NCI-H1436 (cell line): ENCODE data around the gene ALDH1L1.
A peak's percentile ranks its signal among the peaks of the same experiment; 100 is the strongest.
"Not testable (repeated sequence)": the region's sequence is repeated elsewhere in the genome, so short reads cannot be mapped to it uniquely, and the experiment has no call there.

ENCODE experiments used
- DNase-seq: peaks from one replicate; lab custom pipeline; 2025; lab: John Stamatoyannopoulos, UW

ALDH1L1 gene

DNA sequence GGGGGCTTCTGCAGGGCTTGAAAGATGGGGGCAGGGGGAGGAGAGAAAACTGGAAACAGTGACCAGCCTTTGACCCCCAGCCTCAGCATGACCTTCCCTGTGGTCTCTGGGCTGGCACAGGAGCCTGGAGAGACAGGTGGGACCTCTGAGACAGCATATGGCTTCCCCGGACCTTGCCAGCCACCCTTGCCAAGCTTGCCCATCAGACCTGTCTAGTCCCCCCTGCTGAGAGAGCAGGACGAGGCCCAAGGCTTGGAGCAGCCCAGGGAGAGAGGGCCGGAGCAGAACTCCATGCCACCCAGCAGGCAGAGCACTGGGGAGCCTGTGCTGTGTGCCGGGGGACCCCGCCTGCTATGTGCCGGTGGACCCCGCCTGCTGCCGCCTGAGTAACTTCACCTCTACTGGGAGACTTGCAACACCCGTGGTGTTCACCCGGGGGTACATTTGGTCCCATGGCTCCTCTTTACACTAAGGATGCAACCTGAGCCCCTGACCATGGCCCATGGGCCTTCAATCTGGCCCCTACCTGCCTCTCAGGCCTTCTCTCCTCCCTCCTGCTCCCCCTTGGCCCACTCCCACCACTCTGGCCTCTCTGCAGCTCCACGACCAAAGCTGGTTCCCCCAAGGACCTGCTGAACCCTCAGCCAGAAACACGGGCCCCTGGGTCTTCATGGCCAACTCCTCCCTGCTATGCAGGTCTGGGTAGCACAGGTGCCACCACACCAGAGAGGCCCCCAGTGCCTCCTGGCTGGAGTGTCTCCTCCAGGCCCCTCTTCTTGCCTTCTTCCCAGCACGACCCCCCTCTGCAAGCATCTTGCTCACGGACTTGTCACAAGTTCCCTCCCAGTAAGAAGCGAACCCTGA, 75.4 kb downstream of the ALDH1L1 start:
- no peak for DNase-seq

DNA sequence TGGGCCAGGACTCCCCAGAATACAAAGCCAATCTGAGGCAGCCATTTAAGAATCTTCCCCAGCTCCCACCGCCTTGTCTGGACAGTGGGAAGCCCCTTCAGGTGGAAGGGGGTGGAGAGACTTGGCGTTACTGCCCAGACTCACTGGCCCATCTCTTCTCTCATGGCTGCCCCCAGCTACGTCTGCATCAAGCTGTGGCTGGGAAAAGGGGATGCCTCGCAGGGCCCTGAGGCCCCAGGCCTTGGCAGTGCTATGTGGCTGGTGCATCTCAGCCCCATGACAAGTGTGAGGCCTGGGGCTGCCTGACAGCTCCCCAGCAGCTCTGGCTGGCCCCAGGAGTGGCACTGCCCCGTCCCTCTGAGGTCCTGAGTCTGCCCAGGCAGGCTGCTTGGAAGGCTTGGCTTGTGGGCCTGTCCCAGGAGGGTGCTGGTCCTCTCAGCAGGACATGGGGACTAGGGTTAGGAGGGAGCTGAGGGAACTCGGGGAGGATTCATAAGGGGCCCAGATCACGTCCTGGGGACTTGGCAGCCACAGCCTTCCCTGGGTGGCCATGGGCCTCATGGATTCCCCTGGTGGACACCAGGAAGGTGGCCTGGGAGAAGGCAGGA, 76.3 kb downstream of the ALDH1L1 start:
- DNase-seq: no peak

DNA sequence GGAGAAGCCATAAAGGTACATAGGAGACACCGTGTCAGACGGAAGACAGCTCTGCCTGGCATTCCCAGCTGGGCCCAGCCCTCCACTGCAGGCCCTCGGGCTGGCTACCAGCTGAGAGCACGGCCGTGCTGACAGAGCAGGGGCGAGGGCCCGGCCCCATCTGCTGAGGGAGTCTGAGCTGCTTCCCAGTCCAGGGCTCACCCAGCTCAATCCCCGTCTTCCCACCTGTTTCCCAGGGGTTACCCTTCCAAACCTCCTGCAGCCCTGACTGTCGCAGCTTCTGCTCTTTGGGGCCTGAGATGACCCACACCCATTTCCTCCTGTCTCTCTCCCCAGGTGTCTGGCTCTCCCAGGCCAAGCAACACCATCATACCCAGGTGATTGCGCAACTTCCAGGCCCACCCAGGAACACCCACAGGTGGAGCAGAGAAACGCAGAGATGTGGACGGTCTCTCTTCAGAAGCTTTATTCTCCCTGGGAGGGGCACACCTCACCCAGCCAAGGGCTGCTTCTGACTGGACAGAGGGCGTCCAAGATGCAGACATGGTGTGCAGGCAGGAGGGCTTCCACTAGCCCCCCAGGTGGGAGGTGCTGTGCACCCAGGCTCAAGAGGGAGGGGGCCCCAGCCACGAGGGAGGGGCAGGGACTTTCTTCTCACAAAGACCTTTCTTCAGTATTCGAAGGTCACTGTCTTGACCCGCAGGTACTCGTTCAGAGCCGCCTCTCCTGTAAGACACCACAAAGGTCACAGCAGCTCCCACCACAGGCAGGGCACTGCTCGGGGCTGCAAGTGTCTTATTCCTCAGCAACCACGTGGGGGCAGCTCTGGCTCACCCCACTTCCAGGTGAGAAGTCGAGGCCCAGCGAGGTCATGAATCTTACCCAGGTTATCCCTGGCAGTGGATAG, 77.0 kb downstream of the ALDH1L1 start:
- no peak for DNase-seq

- no peak for DNase-seq
Observed at GRCh38 chr3:126102530-126102951, 77.8 kb downstream of the ALDH1L1 start.

- no peak for DNase-seq
Observed at GRCh38 chr3:126102011-126102410, 78.4 kb downstream of the ALDH1L1 start.

GRCh38 chr3:126101521-126101982, 78.8 kb downstream of the ALDH1L1 start:
- no peak for DNase-seq

- no peak for DNase-seq
Observed at GRCh38 chr3:126100634-126101301, 79.6 kb downstream of the ALDH1L1 start.

GRCh38 chr3:126100269-126100633, 80.1 kb downstream of the ALDH1L1 start:
- no peak for DNase-seq

DNA sequence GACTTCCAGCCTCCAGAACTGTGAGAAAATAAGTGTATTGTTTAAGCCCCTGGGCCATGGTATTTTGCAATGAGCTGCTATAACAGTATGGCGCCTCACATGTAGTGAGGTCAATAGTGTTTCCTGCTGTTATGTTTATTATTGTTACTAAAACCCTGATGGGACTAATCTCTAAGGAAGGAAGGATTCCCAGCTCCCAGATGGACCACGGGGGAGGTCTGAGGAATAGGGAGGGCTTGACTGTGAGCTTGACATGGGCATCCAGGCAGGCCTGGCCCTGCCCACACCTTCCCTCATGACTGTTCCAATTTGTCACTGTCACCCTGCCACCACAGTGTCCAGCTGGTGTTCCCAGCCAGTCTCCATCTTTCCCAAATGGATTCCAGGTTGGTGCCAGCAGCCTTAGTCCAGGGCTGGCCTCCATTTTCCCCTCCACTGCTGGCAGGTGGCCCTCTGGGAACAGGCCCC, 82.0 kb downstream of the ALDH1L1 start:
- DNase-seq: no peak

DNA sequence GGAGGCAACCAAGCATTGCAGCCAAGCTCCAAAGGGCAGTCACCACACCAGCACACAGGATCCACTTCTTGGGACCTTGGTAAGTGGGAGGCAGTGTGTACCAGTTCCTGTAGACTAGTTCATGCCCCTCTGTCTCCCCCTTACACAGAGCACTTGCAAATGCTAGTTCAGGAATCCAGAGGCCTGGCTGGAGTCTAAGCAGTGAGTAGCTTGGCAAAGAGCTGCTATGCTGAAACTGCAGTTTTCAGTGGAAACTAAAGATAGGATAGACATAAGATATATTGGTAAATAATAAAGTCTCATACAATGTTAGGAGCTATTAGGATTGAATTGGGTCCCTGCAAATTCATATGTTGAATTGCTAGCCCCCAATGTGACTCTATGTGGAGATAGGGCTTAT, 82.6 kb downstream of the ALDH1L1 start:
- DNase-seq: no peak

GRCh38 chr3:126096274-126096673, 84.1 kb downstream of the ALDH1L1 start:
- not testable (repeated sequence) for DNase-seq

GRCh38 chr3:126092128-126092527, 88.3 kb downstream of the ALDH1L1 start:
- not testable (repeated sequence) for DNase-seq

- no peak for DNase-seq
Observed at GRCh38 chr3:126087552-126088175, 92.7 kb downstream of the ALDH1L1 start.

GRCh38 chr3:126085841-126086240, 94.5 kb downstream of the ALDH1L1 start:
- DNase-seq: no peak

DNA sequence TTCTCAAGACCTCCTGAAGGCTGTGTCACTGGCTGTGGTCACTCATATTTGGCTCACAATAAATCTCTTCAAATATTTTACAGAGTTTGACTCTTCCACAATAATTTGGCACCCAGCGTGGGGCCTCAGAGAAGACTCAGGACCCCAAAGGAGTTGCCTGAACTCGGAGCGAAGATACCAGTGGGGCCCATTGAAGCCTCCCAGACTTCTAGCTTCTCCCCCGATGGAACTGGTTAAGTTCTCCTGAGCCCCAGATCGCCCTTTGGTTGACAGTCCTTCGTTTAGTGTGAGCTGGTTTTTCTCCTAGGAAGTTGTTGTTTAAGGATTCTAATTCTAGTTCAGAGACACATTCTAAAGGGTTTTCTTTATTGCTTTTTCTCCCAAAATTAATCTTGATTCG, 95.1 kb downstream of the ALDH1L1 start:
- DNase-seq: no peak

- DNase-seq: no peak
Observed at GRCh38 chr3:126084768-126085180, 95.6 kb downstream of the ALDH1L1 start.

- DNase-seq: peak; percentile 83
Observed at GRCh38 chr3:126083913-126084767, 96.2 kb downstream of the ALDH1L1 start, which contains the start of gene SLC41A3. Gene SLC41A3, minus strand, starts transcription at chr3:126084124. Its CDS starts 15,905 bp downstream, at chr3:126068219.

- peak; percentile 75 for DNase-seq
Observed at GRCh38 chr3:126083511-126083912, 96.9 kb downstream of the ALDH1L1 start.

DNA sequence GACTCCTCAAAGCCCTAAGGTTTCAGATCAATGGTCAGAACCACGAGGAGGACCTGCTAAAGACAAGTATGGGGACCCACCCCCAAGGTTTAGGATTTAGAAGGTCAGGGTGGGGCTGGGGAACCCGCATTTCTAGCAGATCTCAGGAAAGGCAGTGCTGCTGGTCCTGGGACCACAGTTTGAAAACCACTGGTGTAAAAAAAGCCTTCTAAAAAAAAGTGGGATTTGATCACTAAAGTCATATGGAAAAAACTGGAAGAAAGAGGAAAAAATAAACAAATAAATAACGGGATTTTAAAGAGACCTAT, 97.3 kb downstream of the ALDH1L1 start:
- no peak for DNase-seq
